ENCODE data around the gene MARK2. TPM values are rescaled to one million over a fixed set of nuclear protein-coding genes. Genes with fewer than 3 reads are reported as not detected.

Gene MARK2
- total RNA-seq, 1 experiment from 2014 or later = 39.8 TPM

GRCh38 chr11:63906087-63906486 lies 67.2 kb downstream of the MARK2 start:
- DNase-seq (ENCODE audit: low read depth, low spot score) (no peak), ATAC-seq (no peak)
- Histone ChIP-seq H3K4me3 (replicated peaks in 1 of 2; ENCODE audit: low read depth in 1 of 2, low read length in 2 of 2) (no peak overlapping the region), H3K4me2 (ENCODE audit: low read length) (no peak overlapping the region), H3K9me2 (ENCODE audit: insufficient read depth) (no peaks in the 10 kb centered on the region), H3K36me3 (ENCODE audit: control insufficient read depth in 1 of 2, insufficient read depth in 2 of 2, low read length in 2 of 2) (peaks cover 8 to 20% of the 10 kb centered on the region in 2 experiments; a peak in 3 of 4 replicates), H3K27ac (ENCODE audit: low read depth, low read length) (no peak overlapping the region), H4K20me1 (ENCODE audit: insufficient read depth) (no peaks in the 10 kb centered on the region), H3K79me2 (ENCODE audit: insufficient read depth, low read length) (no peaks in the 10 kb centered on the region), H3K27me3 (ENCODE audit: insufficient read depth, low read length) (no peaks in the 10 kb centered on the region), H2AFZ (ENCODE audit: low read depth, low read length, poor library complexity, severe bottlenecking) (no peak overlapping the region), H3K9ac (ENCODE audit: low read length) (no peak overlapping the region), H3K4me1 (ENCODE audit: control insufficient read depth in 1 of 2, insufficient read depth in 2 of 2, low read length in 2 of 2) (no peaks in the 10 kb centered on the region), H3K9me3 (ENCODE audit: control insufficient read depth in 1 of 2, insufficient read depth in 1 of 2, low read depth in 1 of 2, low read length in 2 of 2) (no peaks in the 10 kb centered on the region)
- no peak for TF ChIP-seq YY1 (IDR thresholded peaks at IDR 0.05; ENCODE audit: extremely low read depth, insufficient replicate concordance, low read depth, low read length)
- TF ChIP-seq, protein P1, sequence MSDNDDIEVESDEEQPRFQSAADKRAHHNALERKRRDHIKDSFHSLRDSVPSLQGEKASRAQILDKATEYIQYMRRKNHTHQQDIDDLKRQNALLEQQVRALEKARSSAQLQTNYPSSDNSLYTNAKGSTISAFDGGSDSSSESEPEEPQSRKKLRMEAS (IDR thresholded peaks at IDR 0.05) = no peak
- TF ChIP-seq ELF1 (IDR thresholded peaks at IDR 0.05; ENCODE audit: borderline replicate concordance, low read depth) = no peak
- TF ChIP-seq CEBPB (IDR thresholded peaks at IDR 0.05; ENCODE audit: low read depth) = no peak
- no peak for TF ChIP-seq RAD21 (IDR thresholded peaks at IDR 0.05; ENCODE audit: low read depth)
- no TSS peak for BruUV-seq (replicated peaks)
- intact Hi-C loops (cut with micrococcal nuclease) = no loop called here
- ChIA-PET POLR2A (no interaction called here), RAD21 (ENCODE audit: low non-redundant PET in 1 of 2, low total read pairs in 2 of 2, uncharacterized antibody in 2 of 2, unreplicated experiment in 2 of 2) (interaction anchor here in 1 of 2 experiments (0.6 kb wide), 1 partner anchor 39 kb away, joined by 3 read pairs; no protein-coding TSS in a partner anchor), CTCF (interaction anchor here (0.6 to 1.5 kb wide), 9 partner anchors 11 to 67 kb away, joined by 3 to 4 read pairs (median 3); partner anchors contain the start of gene MARK2)

GRCh38 chr11:63906585-63906984 lies 67.7 kb downstream of the MARK2 start:
- ATAC-seq = peak; percentile 37; the same call in 1 of the 2 replicates
- CTCF ChIA-PET = interaction anchor here (0.6 to 1.5 kb wide), 9 partner anchors 11 to 68 kb away, joined by 3 to 4 read pairs (median 3); partner anchors contain the start of gene MARK2
- no TSS peak for BruUV-seq (replicated peaks)

More at GRCh38 chr11:63906585-63906984, 67.7 kb downstream of the MARK2 start:
- Histone ChIP-seq H2AFZ (ENCODE audit: low read depth, low read length, poor library complexity, severe bottlenecking) (no peak overlapping the region), H3K36me3 (ENCODE audit: control insufficient read depth in 1 of 2, insufficient read depth in 2 of 2, low read length in 2 of 2) (peaks cover 4 to 18% of the 10 kb centered on the region in 2 experiments; a peak in 3 of 4 replicates), H3K9me3 (ENCODE audit: control insufficient read depth in 1 of 2, insufficient read depth in 1 of 2, low read depth in 1 of 2, low read length in 2 of 2) (no peaks in the 10 kb centered on the region), H3K9ac (ENCODE audit: low read length) (no peak overlapping the region), H4K20me1 (ENCODE audit: insufficient read depth) (no peaks in the 10 kb centered on the region), H3K27ac (ENCODE audit: low read depth, low read length) (no peak overlapping the region), H3K79me2 (ENCODE audit: insufficient read depth, low read length) (no peaks in the 10 kb centered on the region), H3K4me2 (ENCODE audit: low read length) (no peak overlapping the region), H3K4me3 (replicated peaks in 1 of 2; ENCODE audit: low read depth in 1 of 2, low read length in 2 of 2) (no peak overlapping the region), H3K27me3 (ENCODE audit: insufficient read depth, low read length) (no peaks in the 10 kb centered on the region), H3K9me2 (ENCODE audit: insufficient read depth) (no peaks in the 10 kb centered on the region), H3K4me1 (ENCODE audit: control insufficient read depth in 1 of 2, insufficient read depth in 2 of 2, low read length in 2 of 2) (no peaks in the 10 kb centered on the region)
- ChIA-PET POLR2A (no interaction called here), RAD21 (ENCODE audit: low non-redundant PET in 1 of 2, low total read pairs in 2 of 2, uncharacterized antibody in 2 of 2, unreplicated experiment in 2 of 2) (interaction anchor here in 1 of 2 experiments (0.6 kb wide), 1 partner anchor 39 kb away, joined by 3 read pairs; no protein-coding TSS in a partner anchor)
- intact Hi-C loops (cut with micrococcal nuclease) = no loop called here
- DNase-seq (ENCODE audit: low read depth, low spot score) = no peak
- TF ChIP-seq CTCF (IDR thresholded peaks at IDR 0.05 in 2 of 3, conservative IDR thresholded peaks at IDR 0.05 in 1 of 3; ENCODE audit: borderline replicate concordance in 1 of 3, insufficient read depth in 1 of 3, low read depth in 2 of 3, low read length in 2 of 3) = peak; percentile 4 to 26 (median 20); a peak in 2 of 6 replicates
- no peak for TF ChIP-seq ELF1 (IDR thresholded peaks at IDR 0.05; ENCODE audit: borderline replicate concordance, low read depth)
